GM03348 (cell line): ENCODE results near the gene RAPGEF6.
"Not testable (repeated sequence)": the region's sequence is repeated elsewhere in the genome, so short reads cannot be mapped to it uniquely, and the experiment has no call there.

Experiments used
- DNase-seq: peaks from one replicate; pipeline ENCODE4 v3.0.0; 2012; ENCODE audit warnings: low spot score

Gene RAPGEF6, protein sequence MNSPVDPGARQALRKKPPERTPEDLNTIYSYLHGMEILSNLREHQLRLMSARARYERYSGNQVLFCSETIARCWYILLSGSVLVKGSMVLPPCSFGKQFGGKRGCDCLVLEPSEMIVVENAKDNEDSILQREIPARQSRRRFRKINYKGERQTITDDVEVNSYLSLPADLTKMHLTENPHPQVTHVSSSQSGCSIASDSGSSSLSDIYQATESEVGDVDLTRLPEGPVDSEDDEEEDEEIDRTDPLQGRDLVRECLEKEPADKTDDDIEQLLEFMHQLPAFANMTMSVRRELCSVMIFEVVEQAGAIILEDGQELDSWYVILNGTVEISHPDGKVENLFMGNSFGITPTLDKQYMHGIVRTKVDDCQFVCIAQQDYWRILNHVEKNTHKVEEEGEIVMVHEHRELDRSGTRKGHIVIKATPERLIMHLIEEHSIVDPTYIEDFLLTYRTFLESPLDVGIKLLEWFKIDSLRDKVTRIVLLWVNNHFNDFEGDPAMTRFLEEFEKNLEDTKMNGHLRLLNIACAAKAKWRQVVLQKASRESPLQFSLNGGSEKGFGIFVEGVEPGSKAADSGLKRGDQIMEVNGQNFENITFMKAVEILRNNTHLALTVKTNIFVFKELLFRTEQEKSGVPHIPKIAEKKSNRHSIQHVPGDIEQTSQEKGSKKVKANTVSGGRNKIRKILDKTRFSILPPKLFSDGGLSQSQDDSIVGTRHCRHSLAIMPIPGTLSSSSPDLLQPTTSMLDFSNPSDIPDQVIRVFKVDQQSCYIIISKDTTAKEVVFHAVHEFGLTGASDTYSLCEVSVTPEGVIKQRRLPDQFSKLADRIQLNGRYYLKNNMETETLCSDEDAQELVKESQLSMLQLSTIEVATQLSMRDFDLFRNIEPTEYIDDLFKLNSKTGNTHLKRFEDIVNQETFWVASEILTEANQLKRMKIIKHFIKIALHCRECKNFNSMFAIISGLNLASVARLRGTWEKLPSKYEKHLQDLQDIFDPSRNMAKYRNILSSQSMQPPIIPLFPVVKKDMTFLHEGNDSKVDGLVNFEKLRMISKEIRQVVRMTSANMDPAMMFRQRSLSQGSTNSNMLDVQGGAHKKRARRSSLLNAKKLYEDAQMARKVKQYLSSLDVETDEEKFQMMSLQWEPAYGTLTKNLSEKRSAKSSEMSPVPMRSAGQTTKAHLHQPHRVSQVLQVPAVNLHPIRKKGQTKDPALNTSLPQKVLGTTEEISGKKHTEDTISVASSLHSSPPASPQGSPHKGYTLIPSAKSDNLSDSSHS (N-terminal part only)

DNA sequence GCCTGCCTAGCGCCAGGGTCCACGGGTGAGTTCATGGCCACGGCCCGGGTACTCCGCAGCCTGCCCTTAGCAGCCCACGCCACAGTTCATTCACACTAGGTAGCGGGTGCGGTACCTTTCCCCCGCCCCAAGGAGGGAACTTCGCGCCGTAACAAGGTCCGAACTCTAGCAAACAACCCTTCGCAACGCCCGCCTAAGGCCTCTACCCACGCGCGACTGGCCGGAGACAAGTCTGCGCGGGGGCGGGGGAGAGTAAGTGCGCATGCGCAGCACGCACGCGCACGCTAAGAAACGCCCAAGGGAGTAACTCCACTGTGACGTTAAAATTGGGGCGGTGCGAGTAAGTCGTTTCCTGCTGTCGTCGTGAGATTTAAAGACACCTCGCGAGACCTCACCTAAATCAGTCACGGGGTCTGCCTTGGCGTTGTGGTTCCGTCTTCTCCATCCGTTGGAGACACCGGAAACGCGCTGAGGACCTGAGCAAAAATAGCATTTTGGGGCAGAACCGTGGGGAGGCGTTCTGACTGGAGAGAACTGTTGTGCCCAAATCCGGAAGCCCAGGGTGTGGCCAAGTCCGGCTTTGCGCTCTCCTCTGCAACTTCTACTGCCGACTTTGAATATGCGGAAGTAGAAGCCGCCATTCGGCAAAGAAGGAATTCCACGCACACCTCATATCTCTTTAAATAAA is at the start of gene RAPGEF6:
TSS of gene RAPGEF6 (minus strand) at position 234 of the 688 bp plus-strand sequence. CDS start at position 35, 199 bp downstream.
- DNase-seq: peak; percentile 95

DNA sequence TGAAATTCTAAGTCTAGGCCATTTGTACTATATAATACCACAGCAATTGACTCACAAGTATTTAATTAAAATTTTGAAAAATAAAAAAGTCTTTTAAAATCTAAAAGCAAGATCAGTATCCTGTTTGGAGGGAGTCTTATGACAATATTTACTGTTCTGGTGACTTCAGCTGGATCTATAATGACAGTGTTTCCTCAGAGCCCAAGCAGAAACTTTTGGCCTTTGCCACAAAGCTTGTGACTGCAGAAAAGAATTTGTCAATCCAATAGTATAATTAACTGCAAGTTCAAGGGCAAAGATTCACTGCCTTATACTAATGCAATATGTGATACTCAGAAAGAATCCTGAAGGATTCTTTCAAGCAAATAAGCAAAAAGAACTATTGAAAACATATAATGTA is 49.6 kb upstream of the RAPGEF6 start:
- peak; percentile 8 for DNase-seq

DNA sequence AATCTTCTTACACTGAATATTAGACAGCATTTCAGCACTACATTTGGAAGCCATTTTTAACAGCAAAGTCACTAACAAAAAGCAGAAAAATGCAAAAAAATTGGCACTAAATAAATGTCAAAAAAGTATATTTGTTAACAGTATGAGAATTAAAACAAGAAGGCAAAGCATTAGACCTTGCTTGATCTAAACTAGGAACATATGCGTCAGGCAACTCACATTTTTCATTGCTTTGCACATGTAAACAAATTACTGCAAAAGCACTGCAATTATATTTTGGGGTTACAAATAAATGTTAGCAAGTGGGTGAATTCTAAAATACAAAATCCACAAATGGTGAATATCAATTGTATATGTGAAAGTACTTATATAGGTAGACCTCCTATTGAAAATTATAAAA is 49.0 kb upstream of the RAPGEF6 start:
- no peak for DNase-seq

DNA sequence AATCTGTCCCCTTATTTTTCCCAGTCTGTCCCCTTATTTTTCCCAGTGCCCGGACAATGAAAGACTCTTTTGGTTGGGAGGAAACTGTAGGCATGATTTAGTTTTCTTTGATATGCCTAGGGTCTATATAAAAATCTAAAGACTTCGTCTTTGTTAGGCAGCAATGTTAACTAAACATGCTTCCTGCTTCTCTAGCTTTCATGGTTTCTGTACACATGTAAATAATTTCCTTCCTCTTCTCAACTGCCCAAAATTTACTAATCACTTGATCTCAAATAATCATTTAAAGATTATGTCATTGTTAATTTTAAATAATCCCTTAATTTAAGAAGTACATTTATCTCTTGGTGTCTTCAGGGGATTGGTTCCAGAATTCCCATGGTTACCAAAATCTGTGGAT is 47.8 kb upstream of the RAPGEF6 start:
- no peak for DNase-seq

DNA sequence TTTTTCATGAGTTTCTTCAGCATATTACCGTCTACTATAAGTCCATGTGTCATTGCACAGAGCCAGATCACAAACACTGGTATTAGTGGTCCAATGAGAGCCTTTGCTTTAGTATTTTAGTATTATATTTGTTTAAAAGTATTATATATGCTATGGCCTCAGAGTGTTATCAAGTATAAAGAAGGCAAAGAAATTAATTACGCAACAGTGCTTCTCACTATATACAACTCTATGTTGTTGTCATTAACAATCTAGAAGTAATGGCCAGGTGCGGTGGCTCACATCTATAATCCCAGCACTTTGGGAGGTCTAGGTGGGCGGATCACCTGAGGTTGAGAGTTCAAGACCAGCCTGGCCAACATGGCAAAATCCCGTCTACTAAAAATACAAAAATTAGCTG is 47.1 kb upstream of the RAPGEF6 start:
- DNase-seq: no peak

DNA sequence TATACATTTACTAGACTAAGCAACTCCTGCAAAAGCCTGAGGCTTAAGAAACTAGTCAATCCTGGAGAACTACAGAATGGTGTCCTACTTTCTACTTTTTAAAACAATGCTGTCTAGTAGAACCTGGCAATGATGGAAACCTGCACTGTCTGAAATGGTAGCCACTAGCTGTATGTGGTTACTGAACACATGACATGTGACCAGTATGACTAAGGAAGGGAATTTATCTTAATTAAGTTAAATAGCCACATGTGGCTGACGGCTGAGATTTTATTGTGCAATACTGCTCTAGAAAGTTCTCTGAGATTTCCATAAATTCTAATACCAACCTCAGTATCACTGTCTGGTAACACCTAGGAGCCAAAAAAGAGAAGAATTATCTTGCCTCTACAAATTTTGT is 44.9 kb upstream of the RAPGEF6 start:
- DNase-seq: peak; percentile 70

DNA sequence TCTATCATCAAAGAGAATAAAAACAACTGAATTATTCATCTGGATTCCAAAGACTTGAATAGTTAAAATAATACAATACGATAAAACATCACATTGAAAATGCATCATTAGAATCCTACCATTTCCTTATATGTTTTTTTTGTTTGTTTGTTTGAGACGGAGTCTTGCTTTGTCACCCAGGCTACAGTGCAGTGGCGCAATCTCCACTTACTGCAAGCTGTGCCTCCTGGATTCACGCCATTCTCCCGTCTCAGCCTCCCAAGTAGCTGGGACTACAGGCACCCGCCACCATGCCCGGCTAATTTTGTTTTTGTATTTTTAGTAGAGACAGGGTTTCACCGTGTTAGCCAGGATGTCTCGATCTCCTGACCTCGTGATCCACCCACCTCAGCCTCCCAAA is 43.2 kb upstream of the RAPGEF6 start:
- DNase-seq: not testable (repeated sequence)

DNA sequence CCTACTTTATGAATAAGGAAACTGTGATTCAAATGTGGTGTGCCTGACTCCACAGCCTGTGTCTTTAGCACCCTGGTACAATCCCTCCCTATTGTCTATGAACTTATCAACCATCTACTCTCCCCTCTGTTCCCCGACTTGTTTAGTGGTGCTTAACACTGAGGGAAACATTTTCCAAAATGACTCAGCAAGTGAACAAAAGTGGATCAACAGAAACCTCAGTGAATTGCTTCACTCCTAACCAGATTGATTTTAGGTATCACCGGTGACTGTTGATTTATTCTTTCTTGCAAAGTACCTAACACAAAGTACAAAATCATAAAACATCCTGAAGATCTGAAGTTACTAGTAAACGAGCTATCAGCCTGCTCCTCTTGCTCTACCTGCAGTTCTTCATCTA is 42.1 kb upstream of the RAPGEF6 start:
- no peak for DNase-seq

DNA sequence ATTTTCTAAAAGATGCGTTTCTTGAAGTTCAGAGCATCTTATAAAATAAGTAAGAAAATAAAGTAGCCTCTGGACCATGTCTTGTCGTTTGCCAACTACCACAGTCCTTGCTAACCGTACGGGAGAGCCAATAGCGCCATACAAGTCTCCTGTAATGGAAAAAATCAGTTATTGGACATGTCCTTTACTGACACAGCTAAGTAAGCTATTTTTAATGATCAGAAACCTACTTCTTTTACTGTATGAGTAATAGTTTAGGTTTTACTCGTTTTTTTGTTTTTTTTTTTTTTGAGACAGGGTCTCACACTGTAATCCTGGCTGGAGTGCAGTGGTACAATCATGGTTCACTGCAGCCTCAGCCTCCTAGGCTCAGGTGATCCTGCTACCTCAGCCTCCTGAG is 37.7 kb upstream of the RAPGEF6 start:
- DNase-seq: no peak

DNA sequence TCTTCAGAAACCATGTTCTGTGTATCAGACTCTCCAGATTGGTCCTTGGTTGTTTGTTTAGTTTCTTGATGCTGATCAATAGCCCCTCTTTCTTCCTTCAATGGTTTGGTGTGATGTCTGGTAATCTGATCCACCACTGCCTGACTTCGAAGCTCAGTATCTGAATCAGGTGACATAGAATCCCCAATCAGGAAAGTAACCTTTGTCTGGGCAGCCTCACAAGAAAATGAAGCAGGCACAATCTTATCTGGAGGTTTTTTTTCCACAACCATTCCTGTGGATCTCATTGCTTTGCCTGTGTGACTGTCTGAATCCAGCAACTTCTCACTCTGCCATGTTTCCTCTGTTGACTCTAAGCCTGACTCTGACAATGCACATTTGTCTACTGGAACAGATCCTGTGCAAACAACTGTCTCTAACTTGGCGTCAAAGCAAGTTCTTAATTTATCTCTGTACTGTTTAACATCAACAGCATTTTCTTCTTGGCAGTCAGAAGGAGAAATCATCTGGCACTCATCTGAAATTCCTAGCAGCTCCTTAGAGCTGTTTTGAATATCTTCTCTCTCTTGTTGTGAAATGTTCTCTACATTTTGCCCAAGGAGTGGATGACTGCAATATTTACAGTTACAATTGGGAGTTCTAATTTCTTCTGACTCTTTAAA is 37.1 kb upstream of the RAPGEF6 start:
- peak; percentile 72 for DNase-seq

DNA sequence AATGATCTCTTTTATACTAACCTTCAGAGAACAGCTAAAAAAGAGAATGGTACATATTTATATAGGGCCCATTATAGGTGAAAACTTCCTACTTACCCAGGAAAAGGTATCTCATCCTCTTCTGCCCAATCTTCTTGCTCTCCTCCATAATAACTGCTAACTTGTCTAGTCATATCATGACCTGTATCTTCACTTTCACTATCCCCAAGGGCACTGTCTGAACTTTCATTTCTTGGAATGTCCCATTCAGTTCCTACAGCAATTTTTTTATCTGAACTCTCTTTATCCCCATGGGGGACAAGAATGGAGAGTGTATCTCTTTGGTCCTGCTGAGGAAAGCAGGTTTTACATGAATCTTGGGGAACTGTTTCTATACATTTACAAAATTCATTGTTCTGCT is 36.4 kb upstream of the RAPGEF6 start:
- no peak for DNase-seq

DNA sequence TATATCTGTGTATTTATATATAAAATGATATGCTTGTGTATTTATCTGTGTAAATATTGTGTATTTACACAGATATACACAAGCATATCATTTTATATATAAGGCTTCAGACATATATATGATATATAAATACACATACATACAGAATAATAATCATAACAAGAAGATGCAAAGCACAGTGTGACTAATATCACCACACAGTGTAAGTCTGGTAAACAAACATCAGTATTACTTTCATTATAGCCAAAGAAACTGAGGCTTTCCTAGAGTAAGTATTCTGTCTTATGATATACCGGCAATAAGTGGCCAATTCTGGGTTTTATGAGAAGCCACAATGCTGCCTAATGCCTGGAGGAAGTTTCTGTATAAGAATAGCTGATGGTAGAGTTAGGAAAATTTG is 29.9 kb upstream of the RAPGEF6 start:
- no peak for DNase-seq

DNA sequence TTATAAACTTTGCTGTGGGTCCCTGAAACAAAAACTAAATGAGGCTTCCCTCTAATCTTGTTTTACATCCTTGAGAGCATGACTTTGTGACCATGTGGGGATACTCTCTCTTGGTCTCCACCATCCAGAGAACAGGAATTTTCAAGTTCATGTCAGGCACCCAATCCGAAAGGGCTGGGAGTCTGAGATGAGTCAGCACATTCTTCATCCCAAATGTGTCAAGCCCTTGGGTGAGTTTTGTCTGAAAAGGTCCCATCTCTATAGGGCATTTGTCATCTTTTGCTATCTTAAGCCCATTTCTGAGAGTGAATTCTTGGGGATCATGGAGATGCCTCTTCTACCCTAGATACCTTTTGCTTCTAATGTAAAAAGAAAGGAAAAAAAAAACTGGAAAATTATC is 26.9 kb upstream of the RAPGEF6 start:
- DNase-seq: no peak

DNA sequence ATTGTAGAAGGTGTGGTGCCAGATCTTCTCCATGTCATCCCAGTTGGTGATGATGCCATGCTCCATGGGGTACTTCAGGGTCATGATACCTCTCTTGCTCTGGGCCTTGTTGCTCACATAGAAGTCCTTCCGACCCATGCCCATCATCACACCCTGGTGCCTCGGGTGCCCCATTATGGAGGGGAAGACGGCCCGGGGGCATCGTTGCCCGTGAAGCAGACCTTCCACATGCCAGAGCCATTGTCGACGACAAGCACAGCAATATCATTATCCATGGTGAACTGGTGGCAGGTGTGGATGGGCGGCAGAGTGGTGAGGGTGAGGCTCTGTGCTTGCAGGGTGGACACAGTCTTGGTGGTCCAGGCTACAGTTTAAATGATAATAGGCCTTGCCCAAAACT is 24.8 kb upstream of the RAPGEF6 start:
- no peak for DNase-seq

DNA sequence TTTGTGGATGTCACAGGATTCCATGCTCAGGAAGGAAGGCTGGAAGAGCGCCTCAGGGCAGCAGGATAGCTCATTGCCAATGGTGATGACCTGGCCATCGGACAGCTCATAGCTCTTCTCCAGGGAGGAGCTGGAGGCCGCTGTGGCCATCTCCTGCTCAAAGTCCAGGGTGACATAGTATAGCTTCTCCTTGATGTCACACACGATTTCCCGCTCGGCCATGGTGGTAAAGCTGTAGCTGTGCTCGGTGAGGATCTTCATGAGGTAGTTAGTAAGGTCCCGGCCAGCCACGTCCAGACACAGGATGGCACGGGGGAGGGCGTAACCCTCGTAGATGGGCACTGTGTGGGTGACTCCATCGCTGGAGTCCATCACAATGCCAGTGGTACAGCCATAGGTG is 24.3 kb upstream of the RAPGEF6 start:
- DNase-seq: no peak

DNA sequence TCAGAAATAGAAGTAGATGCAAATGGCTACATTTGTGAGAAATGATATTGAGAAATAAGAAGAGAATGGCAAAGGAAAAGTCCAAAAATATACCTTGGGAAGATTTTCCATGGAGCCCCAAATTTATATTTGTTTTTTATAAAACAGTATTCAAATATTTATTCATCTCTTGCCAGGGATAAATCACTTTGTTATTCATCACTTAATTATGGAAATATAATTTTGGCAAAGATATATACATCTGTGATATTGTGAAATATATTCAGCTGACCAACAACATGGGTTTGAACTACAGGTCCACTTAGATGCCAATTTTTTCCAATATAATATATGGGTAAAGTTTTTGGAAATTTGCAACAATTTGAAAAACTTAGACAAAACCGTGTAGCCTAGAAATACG is 19.7 kb upstream of the RAPGEF6 start:
- DNase-seq: no peak

DNA sequence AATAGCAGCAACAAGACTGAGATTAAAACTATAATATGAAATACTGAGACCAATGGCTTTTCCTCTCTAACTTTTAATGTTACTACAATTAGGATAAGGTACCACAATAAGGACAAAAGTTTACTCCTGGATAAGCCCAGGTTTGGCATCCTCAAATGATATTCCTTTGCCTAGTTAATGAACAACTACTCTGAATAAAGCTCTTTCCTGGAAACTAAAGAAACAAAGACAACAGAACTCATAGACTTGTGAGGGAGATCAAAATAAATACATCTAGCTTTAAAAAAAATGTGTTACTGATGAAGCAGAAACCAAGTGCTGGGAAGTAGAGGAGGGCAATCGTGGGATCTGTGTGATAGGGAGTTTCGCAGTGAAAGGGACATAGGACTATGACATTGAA is 19.3 kb upstream of the RAPGEF6 start:
- no peak for DNase-seq

DNA sequence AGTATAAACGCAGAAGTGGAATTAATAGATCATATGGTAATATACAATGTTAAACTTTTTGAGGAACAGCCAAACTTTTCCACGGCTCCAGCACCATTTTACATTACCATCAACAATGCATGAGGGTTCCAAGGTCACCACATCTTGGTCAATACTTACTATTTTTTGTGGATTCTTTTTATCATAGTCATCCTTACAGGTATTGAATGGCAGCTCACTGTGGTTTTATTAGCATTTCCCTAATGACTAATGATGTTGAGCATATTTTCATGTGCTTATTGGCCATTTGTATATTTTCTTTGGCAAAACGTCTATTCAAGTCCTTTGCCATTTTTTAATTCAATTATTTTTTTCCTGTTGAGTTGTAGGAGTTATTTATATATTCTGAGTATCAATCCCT is 14.1 kb upstream of the RAPGEF6 start:
- DNase-seq: no peak

DNA sequence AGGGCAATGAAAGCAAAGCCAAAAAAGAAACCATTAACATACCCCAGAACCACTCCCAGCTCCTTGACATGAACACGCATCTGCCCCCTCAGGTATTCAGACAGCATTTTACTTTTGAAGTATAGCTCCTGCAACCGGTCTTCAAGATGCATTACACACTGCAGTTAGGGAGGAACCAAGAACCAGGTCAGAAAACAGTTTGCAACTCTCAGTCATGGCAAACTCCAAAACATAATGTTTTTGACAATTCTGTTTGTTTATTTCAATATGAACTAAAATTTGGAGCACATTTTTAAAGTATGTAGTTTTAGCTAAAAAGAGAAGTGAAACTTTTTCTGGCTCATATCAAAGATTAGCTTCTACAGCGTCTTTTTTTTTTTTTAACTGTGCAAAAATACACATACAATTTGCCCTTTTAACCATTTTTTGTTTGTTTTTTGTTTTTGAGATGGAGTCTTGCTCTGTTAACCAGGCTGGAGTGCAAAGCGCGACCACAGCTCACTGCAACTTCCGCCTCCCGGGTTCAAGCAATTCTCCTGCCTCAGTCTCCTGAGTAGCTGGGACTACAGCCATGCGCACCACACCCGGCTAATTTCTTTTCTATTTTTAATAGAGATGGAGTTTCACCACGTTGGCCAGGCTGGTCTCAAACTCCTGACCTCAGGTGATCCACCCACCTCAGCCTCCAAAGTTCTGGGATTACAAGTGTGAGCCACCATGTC is 12.2 kb upstream of the RAPGEF6 start:
- no peak for DNase-seq

DNA sequence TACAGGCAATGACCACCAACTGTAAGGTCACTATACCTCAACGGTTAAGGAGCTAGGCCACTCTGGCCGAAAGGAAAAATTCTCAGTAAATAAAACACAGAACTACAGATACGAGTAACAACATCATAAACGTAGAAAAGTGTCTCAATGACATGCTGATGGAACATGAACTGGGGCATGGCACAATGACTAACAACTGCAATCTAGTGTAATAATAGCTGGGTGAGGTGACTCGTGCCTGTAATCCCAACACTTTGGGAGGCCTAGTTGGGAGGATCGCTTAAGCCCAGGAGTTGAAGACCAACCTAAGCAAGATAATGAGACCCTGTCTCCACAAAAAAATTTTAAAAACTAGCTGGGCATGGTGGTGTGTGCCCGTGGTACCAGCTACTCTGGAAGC is 9.8 kb upstream of the RAPGEF6 start:
- no peak for DNase-seq

DNA sequence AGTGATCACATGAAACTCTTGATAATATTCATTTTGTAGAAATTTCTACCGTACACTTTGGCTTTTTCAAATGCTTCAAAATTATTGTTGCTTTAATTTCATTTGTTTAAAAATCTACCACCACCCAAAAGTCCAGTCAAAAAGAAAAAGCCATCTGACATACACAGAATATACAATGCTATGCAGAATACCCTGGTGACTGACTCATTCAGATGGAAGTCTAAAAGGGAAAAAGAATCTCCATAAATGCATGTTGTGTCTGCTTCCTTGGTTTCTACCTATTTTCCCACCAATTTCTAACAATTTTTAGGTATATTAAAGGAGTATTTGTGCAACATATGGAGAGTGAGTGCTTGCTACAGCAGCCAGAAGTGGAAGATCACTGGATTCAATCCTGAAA is 9.3 kb upstream of the RAPGEF6 start:
- DNase-seq: no peak
